Fibroblast of peridontal ligament (primary cell): ENCODE measurements around the gene A1BG.

Experiments
- DNase-seq: peaks from one replicate; pipeline ENCODE4 v3.0.0-alpha.2; 2010; ENCODE audit errors: extremely low read depth

The A1BG gene

DNA sequence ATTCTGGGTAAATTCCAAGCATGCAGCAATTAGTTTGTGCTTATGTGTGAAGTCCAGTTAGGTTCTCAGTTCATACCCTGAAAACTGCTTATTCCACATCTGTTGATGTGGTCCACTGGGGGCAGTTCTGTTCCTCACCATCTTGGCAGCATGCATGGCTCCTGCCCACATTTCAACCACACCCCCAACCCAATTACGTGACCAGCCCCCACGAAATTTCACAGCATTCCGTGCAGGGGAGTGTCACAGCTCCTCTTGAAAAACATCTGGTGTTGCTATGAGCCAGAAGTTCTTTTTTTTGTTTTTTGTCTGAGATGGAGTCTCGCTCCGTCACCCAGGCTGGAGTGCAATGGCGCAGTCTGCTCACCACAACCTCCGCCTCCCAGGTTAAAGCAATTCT, 57.2 kb downstream of the A1BG start:
- peak; percentile 2 for DNase-seq
